ENCODE data around the gene OR1S2.
"Not testable (repeated sequence)": the region's sequence is repeated elsewhere in the genome, so short reads cannot be mapped to it uniquely, and the experiment has no call there.

OR1S2 gene

GRCh38 chr11:58204042-58204441 lies at the start of gene OR1S2:
OR1S2 (minus strand) TSS chr11:58204142; CDS start chr11:58204142, 0 bp downstream.
- DNase-seq: no peak

- no peak for DNase-seq
These were observed 40.0 kb upstream of the OR1S2 start for GRCh38 chr11:58243954-58244353.

GRCh38 chr11:58227956-58228615 lies 24.1 kb upstream of the OR1S2 start:
- DNase-seq: no peak

GRCh38 chr11:58222721-58223120 lies 18.8 kb upstream of the OR1S2 start:
- DNase-seq: no peak

GRCh38 chr11:58216476-58216875 lies 12.5 kb upstream of the OR1S2 start:
- DNase-seq: no peak

- not testable (repeated sequence) for DNase-seq
These were observed 8.5 kb upstream of the OR1S2 start, which contains the start of gene OR1S1 for GRCh38 chr11:58212420-58212819. OR1S1 (plus strand) TSS chr11:58212720.

GRCh38 chr11:58199271-58199670 lies 4.7 kb downstream of the OR1S2 start:
- no peak for DNase-seq

GRCh38 chr11:58195939-58196338 lies 8.0 kb downstream of the OR1S2 start:
- DNase-seq: no peak

- no peak for DNase-seq
These were observed 10.6 kb downstream of the OR1S2 start for GRCh38 chr11:58193391-58193790.

GRCh38 chr11:58192229-58192628 lies 11.7 kb downstream of the OR1S2 start:
- no peak for DNase-seq

GRCh38 chr11:58188770-58189169 lies 15.2 kb downstream of the OR1S2 start, which contains the start of gene OR9Q2:
OR9Q2 (plus strand) TSS chr11:58189070; CDS start chr11:58190491, 1,421 bp downstream.
- no peak for DNase-seq

GRCh38 chr11:58186938-58187337 lies 17.0 kb downstream of the OR1S2 start:
- no peak for DNase-seq

- no peak for DNase-seq
These were observed 24.3 kb downstream of the OR1S2 start for GRCh38 chr11:58179648-58180047.

- DNase-seq: peak; percentile 6
These were observed 25.5 kb downstream of the OR1S2 start for GRCh38 chr11:58178444-58178843.

- DNase-seq: no peak
These were observed 26.4 kb downstream of the OR1S2 start for GRCh38 chr11:58177409-58178054.

- DNase-seq: no peak
These were observed 38.3 kb downstream of the OR1S2 start for GRCh38 chr11:58165504-58166106.

- DNase-seq: no peak
These were observed 39.0 kb downstream of the OR1S2 start for GRCh38 chr11:58164990-58165389.

- no peak for DNase-seq
These were observed 39.6 kb downstream of the OR1S2 start for GRCh38 chr11:58164389-58164788.

Data from NCI-H2029 (cell line).